ENCODE results near the gene LAMB4. TPM values are rescaled to one million over a fixed set of nuclear protein-coding genes. Genes with fewer than 3 reads are reported as not detected.

Gene LAMB4
- total and polyA plus RNA-seq, 2 of the 4 experiments (the other 2 are of a cell fraction), result 0.12 to 0.18 TPM

- peak overlapping the region; percentile 43 for H2BK5ac ChIP-seq (ENCODE audit: low read depth, low read length, poor library complexity, severe bottlenecking)
- peak overlapping the region; percentile 94 for H4K91ac ChIP-seq (ENCODE audit: insufficient read depth, low read depth, low read length)
- H3K27ac ChIP-seq (ENCODE audit: insufficient read depth, low read length), result peak overlapping the region; percentile 85; the same call in 1 of the 2 replicates
- H3K9ac ChIP-seq (ENCODE audit: low read depth, low read length), result peak overlapping the region; percentile 49
- peak overlapping the region; percentile 28; the same call in 1 of the 2 replicates for H3K4me2 ChIP-seq (ENCODE audit: low read depth, low read length)
- H2AFZ ChIP-seq (replicated peaks; ENCODE audit: low read length, poor library complexity), result peak overlapping the region; percentile 38
- intact Hi-C loops (cut with micrococcal nuclease) (loop anchor here (5.0 kb wide), 2 partner anchors 73 to 93 kb away; partner anchors contain the start of gene LAMB1), in situ Hi-C loops (cut with MboI; ENCODE audit: low sequenced_read_pairs) (loop anchor here (5.0 kb wide), 1 partner anchor 73 kb away; no protein-coding TSS in a partner anchor), dilution Hi-C loops (cut with HindIII; ENCODE audit: low sequenced_read_pairs, unreplicated experiment) (no loop called here)
- H3K14ac ChIP-seq (replicated peaks; ENCODE audit: low read depth, low read length), result peak overlapping the region; percentile 24
- ChIA-PET CTCF (interaction anchor here (0.8 to 1.2 kb wide), 2 partner anchors 15 to 801 kb away, joined by 3 to 4 read pairs; no protein-coding TSS in a partner anchor), POLR2A (ENCODE audit: unreplicated experiment) (no interaction called here)
- DNase-seq (peak; percentile 91), ATAC-seq (ENCODE audit: low read depth) (peak; percentile 87)
- H3K4me3 ChIP-seq (ENCODE audit: insufficient read depth, low read depth, low read length), result no peak overlapping the region
- peak overlapping the region; percentile 4 to 65; a peak in 3 of 4 replicates for H4K8ac ChIP-seq (ENCODE audit: low read depth in 2 of 2, low read length in 2 of 2)
- peak overlapping the region; percentile 67 for H3K23ac ChIP-seq (ENCODE audit: low read depth, low read length)
- H3K9me1 ChIP-seq (ENCODE audit: insufficient read depth, low read length), result peaks cover 11% of the 10 kb centered on the region
- H3K36me3 ChIP-seq (ENCODE audit: control insufficient read depth, insufficient read depth, low read length), result no peaks in the 10 kb centered on the region
- peak overlapping the region; percentile 76 for H3K18ac ChIP-seq (ENCODE audit: low read depth, low read length)
- H3K56ac ChIP-seq (ENCODE audit: extremely low read depth, insufficient read depth, low read length), result peak overlapping the region; percentile 30
- H3K4me1 ChIP-seq (ENCODE audit: control insufficient read depth, insufficient read depth, low read length), result peaks cover 21% of the 10 kb centered on the region
- H3K79me1 ChIP-seq (ENCODE audit: low read depth in 1 of 2, low read length in 2 of 2), result no peaks in the 10 kb centered on the region
- H2BK120ac ChIP-seq (ENCODE audit: low read depth, low read length), result peak overlapping the region; percentile 75
- peak overlapping the region; percentile 62; the same call in 2 of the 3 replicates for H2BK15ac ChIP-seq (ENCODE audit: low read depth, low read length)
- H3K4ac ChIP-seq (ENCODE audit: low read depth, low read length), result peak overlapping the region; percentile 80
- no peaks in the 10 kb centered on the region for H3K27me3 ChIP-seq (ENCODE audit: control insufficient read depth, insufficient read depth, low read length)
- peak overlapping the region; percentile 72 for H2AK5ac ChIP-seq (ENCODE audit: low read depth, low read length)
- no peaks in the 10 kb centered on the region for H4K20me1 ChIP-seq (ENCODE audit: insufficient read depth, low read length)
- H3K9me3 ChIP-seq (ENCODE audit: control insufficient read depth, insufficient read depth, low read length), result no peaks in the 10 kb centered on the region
- no peak overlapping the region for H2AK9ac ChIP-seq (replicated peaks; ENCODE audit: low read depth, low read length, poor library complexity)
- TF ChIP-seq RAD21 (IDR thresholded peaks at IDR 0.05; ENCODE audit: low read length) (no peak), FOS (IDR thresholded peaks at IDR 0.05; ENCODE audit: low read depth, low read length) (peak; percentile 48; the same call in 1 of the 2 replicates)
- H4K5ac ChIP-seq (ENCODE audit: low read depth, low read length), result peak overlapping the region; percentile 75
- peak overlapping the region; percentile 63 for H2BK20ac ChIP-seq (ENCODE audit: low read depth, low read length)
- WGBS, 2 experiments (ENCODE audit: extremely low coverage in 2 of 2, insufficient read length in 1 of 2), result 42% methylated on average over 2 of the region's 7 CpGs; no CpG with 5 or more reads in 1 of the 2 experiments
- BruUV-seq (replicated peaks), result no TSS peak
Measured at GRCh38 chr7:108094933-108095710, 35.0 kb downstream of the LAMB4 start.
